Measurements from ENCODE around the gene UBE2D2.

DNA sequence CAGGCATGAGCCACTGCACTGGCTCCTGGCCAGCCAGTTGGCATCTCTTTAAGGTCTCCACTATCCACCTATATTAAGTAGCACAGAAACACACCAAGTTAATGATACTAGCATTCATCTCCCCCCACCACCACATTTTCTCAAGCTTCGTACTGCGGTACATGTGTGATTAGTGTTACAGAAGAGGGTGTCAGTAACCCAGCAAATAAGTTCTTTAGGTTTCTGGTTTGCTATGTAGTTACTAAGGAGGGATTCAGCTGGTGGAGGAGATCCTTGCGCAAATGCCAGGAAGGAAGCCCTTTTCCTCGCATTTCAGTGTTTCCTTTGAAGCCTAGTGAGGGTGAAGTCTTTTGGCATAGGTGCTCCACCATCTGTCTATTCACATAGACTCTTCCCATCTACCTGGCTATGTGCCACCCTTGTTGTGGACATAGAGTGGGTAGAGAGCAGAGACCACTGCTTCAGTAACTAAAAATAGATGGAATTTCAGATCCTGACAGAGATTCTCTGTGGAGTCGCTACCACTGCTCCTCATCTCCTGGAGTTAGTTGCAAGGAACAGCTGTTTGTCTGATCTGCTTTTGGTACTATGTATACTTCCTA, 16.7 kb downstream of the UBE2D2 start:
- TF ChIP-seq SIN3A (IDR thresholded peaks at IDR 0.05; ENCODE audit: borderline replicate concordance, insufficient read depth, low read depth, low read length): no peak
- TF ChIP-seq, protein P1, sequence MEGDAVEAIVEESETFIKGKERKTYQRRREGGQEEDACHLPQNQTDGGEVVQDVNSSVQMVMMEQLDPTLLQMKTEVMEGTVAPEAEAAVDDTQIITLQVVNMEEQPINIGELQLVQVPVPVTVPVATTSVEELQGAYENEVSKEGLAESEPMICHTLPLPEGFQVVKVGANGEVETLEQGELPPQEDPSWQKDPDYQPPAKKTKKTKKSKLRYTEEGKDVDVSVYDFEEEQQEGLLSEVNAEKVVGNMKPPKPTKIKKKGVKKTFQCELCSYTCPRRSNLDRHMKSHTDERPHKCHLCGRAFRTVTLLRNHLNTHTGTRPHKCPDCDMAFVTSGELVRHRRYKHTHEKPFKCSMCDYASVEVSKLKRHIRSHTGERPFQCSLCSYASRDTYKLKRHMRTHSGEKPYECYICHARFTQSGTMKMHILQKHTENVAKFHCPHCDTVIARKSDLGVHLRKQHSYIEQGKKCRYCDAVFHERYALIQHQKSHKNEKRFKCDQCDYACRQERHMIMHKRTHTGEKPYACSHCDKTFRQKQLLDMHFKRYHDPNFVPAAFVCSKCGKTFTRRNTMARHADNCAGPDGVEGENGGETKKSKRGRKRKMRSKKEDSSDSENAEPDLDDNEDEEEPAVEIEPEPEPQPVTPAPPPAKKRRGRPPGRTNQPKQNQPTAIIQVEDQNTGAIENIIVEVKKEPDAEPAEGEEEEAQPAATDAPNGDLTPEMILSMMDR (IDR thresholded peaks at IDR 0.05): no peak
- TF ChIP-seq, protein P2, sequence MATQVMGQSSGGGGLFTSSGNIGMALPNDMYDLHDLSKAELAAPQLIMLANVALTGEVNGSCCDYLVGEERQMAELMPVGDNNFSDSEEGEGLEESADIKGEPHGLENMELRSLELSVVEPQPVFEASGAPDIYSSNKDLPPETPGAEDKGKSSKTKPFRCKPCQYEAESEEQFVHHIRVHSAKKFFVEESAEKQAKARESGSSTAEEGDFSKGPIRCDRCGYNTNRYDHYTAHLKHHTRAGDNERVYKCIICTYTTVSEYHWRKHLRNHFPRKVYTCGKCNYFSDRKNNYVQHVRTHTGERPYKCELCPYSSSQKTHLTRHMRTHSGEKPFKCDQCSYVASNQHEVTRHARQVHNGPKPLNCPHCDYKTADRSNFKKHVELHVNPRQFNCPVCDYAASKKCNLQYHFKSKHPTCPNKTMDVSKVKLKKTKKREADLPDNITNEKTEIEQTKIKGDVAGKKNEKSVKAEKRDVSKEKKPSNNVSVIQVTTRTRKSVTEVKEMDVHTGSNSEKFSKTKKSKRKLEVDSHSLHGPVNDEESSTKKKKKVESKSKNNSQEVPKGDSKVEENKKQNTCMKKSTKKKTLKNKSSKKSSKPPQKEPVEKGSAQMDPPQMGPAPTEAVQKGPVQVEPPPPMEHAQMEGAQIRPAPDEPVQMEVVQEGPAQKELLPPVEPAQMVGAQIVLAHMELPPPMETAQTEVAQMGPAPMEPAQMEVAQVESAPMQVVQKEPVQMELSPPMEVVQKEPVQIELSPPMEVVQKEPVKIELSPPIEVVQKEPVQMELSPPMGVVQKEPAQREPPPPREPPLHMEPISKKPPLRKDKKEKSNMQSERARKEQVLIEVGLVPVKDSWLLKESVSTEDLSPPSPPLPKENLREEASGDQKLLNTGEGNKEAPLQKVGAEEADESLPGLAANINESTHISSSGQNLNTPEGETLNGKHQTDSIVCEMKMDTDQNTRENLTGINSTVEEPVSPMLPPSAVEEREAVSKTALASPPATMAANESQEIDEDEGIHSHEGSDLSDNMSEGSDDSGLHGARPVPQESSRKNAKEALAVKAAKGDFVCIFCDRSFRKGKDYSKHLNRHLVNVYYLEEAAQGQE (IDR thresholded peaks at IDR 0.05; ENCODE audit: insufficient read depth in 1 of 2, low read depth in 2 of 2, low read length in 1 of 2): no peak
- no peak for TF ChIP-seq POLR2AphosphoS5 (IDR thresholded peaks at IDR 0.05; ENCODE audit: low read depth, low read length)
- TF ChIP-seq TCF7L2 (IDR thresholded peaks at IDR 0.05; ENCODE audit: low read depth, low read length): no peak
